Measurements from ENCODE around the gene SELENBP1. TPM values are rescaled to one million over a fixed set of nuclear protein-coding genes. Genes with fewer than 3 reads are reported as not detected.

Gene SELENBP1
- polyA plus RNA-seq, 1 of the 3 experiments (the other 2 are of a cell fraction): 0.16 TPM

GRCh38 chr1:151347523-151348246, 24.8 kb downstream of the SELENBP1 start:
- H3K9ac ChIP-seq: no peak overlapping the region
- 37% methylated on average over 12 of the region's 12 CpGs for WGBS (ENCODE audit: low lambda C conversion rate)
- POLR2A ChIA-PET: interaction anchor here (0.7 to 1.2 kb wide), 3 partner anchors 52 to 93 kb away, joined by 3 to 5 read pairs (median 4); partner anchors contain the start of genes PSMB4 and PSMD4

GRCh38 chr1:151346769-151347522, 25.6 kb downstream of the SELENBP1 start, which contains the start of gene RFX5:
TSS of gene RFX5 (minus strand) at chr1:151347252. CDS start at chr1:151346320, 932 bp downstream.
- Histone ChIP-seq H3K4me3 (ENCODE audit: low read depth in 2 of 2, low read length in 1 of 2) (peak within 1 kb of the TSS; percentile 70 to 71), H3K79me2 (ENCODE audit: insufficient read depth) (peaks cover 7% of the 10 kb centered on the region), H3K9ac (peak within 1 kb of the TSS; percentile 80), H3K27ac (ENCODE audit: low read depth in 2 of 2, low read length in 1 of 2) (peak within 1 kb of the TSS; percentile 83 to 99), H4K20me1 (ENCODE audit: insufficient read depth) (no peaks in the 10 kb centered on the region), H3F3A (replicated peaks; ENCODE audit: insufficient read depth) (no peaks in the 10 kb centered on the region), H2AFZ (ENCODE audit: low read depth) (peak within 1 kb of the TSS; percentile 85), H3K36me3 (replicated peaks in 1 of 2; ENCODE audit: control insufficient read depth in 1 of 2, insufficient read depth in 2 of 2, low read length in 1 of 2) (peaks cover 6 to 31% of the 10 kb centered on the region in 2 experiments), H3K9me3 (no peaks in the 10 kb centered on the region), H3K4me1 (ENCODE audit: control insufficient read depth in 1 of 2, insufficient read depth in 2 of 2, low read depth in 1 of 2, low read length in 1 of 2) (peaks cover 8 to 13% of the 10 kb centered on the region in 2 experiments; a peak in 2 of 4 replicates), H3K27me3 (ENCODE audit: insufficient read depth) (no peaks in the 10 kb centered on the region), H3K4me2 (peak within 1 kb of the TSS; percentile 80), H3K9me2 (no peaks in the 10 kb centered on the region)
- DNase-seq: peak; percentile 90
- WGBS (ENCODE audit: low lambda C conversion rate): 1% methylated on average over 38 of the region's 38 CpGs
- ChIA-PET POLR2A (interaction anchor here (0.7 to 1.2 kb wide), 3 partner anchors 52 to 92 kb away, joined by 3 to 5 read pairs (median 4); partner anchors contain the start of genes PSMB4 and PSMD4), CTCF (interaction anchor here (0.8 kb wide), 1 partner anchor 45 kb away, joined by 3 read pairs; no protein-coding TSS in a partner anchor)
- TF ChIP-seq IRF3 (IDR thresholded peaks at IDR 0.05; ENCODE audit: low read depth, low read length) (no peak), ELF1 (IDR thresholded peaks at IDR 0.05) (no peak), RXRA (IDR thresholded peaks at IDR 0.05; ENCODE audit: borderline replicate concordance, low read depth) (no peak; the same call in 1 of the 2 replicates), EZH2phosphoT487 (IDR thresholded peaks at IDR 0.05; ENCODE audit: borderline replicate concordance, low read depth) (no peak), FOSL2 (IDR thresholded peaks at IDR 0.05; ENCODE audit: borderline replicate concordance, low read depth) (no peak), RCOR1 (IDR thresholded peaks at IDR 0.05; ENCODE audit: low read length) (0 out of 2 replicates have a peak, but pooled peaks have one; percentile 8), NFIC (IDR thresholded peaks at IDR 0.05; ENCODE audit: borderline replicate concordance) (no peak), RFX5 (IDR thresholded peaks at IDR 0.05; ENCODE audit: low read length) (peak; percentile 98), EP300 (IDR thresholded peaks at IDR 0.05; ENCODE audit: borderline replicate concordance in 1 of 2, low read depth in 1 of 2, low read length in 1 of 2) (0 out of 4 replicates have a peak, but pooled peaks of 1 of the 2 experiments have one; percentile 8)
- TF ChIP-seq, protein P1, sequence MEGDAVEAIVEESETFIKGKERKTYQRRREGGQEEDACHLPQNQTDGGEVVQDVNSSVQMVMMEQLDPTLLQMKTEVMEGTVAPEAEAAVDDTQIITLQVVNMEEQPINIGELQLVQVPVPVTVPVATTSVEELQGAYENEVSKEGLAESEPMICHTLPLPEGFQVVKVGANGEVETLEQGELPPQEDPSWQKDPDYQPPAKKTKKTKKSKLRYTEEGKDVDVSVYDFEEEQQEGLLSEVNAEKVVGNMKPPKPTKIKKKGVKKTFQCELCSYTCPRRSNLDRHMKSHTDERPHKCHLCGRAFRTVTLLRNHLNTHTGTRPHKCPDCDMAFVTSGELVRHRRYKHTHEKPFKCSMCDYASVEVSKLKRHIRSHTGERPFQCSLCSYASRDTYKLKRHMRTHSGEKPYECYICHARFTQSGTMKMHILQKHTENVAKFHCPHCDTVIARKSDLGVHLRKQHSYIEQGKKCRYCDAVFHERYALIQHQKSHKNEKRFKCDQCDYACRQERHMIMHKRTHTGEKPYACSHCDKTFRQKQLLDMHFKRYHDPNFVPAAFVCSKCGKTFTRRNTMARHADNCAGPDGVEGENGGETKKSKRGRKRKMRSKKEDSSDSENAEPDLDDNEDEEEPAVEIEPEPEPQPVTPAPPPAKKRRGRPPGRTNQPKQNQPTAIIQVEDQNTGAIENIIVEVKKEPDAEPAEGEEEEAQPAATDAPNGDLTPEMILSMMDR (IDR thresholded peaks at IDR 0.05): no peak
- TF ChIP-seq, protein P2, sequence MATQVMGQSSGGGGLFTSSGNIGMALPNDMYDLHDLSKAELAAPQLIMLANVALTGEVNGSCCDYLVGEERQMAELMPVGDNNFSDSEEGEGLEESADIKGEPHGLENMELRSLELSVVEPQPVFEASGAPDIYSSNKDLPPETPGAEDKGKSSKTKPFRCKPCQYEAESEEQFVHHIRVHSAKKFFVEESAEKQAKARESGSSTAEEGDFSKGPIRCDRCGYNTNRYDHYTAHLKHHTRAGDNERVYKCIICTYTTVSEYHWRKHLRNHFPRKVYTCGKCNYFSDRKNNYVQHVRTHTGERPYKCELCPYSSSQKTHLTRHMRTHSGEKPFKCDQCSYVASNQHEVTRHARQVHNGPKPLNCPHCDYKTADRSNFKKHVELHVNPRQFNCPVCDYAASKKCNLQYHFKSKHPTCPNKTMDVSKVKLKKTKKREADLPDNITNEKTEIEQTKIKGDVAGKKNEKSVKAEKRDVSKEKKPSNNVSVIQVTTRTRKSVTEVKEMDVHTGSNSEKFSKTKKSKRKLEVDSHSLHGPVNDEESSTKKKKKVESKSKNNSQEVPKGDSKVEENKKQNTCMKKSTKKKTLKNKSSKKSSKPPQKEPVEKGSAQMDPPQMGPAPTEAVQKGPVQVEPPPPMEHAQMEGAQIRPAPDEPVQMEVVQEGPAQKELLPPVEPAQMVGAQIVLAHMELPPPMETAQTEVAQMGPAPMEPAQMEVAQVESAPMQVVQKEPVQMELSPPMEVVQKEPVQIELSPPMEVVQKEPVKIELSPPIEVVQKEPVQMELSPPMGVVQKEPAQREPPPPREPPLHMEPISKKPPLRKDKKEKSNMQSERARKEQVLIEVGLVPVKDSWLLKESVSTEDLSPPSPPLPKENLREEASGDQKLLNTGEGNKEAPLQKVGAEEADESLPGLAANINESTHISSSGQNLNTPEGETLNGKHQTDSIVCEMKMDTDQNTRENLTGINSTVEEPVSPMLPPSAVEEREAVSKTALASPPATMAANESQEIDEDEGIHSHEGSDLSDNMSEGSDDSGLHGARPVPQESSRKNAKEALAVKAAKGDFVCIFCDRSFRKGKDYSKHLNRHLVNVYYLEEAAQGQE (IDR thresholded peaks at IDR 0.05; ENCODE audit: low read depth, low read length): 0 out of 2 replicates have a peak, but pooled peaks have one; percentile 50

More at GRCh38 chr1:151347523-151348246, 24.8 kb downstream of the SELENBP1 start:
- DNase-seq: no peak
- Histone ChIP-seq H2AFZ (ENCODE audit: low read depth) (peak overlapping the region; percentile 85), H3K36me3 (replicated peaks in 1 of 2; ENCODE audit: control insufficient read depth in 1 of 2, insufficient read depth in 2 of 2, low read length in 1 of 2) (peaks cover 6 to 23% of the 10 kb centered on the region in 2 experiments), H3K27ac (ENCODE audit: low read depth in 2 of 2, low read length in 1 of 2) (peak overlapping the region; percentile 27 to 99; a peak in 3 of 4 replicates), H3K79me2 (ENCODE audit: insufficient read depth) (peaks cover 7% of the 10 kb centered on the region), H3K4me2 (peak overlapping the region; percentile 58), H3K4me1 (ENCODE audit: control insufficient read depth in 1 of 2, insufficient read depth in 2 of 2, low read depth in 1 of 2, low read length in 1 of 2) (peaks cover 8 to 13% of the 10 kb centered on the region in 2 experiments; a peak in 2 of 4 replicates), H3F3A (replicated peaks; ENCODE audit: insufficient read depth) (no peaks in the 10 kb centered on the region), H3K9me3 (no peaks in the 10 kb centered on the region), H4K20me1 (ENCODE audit: insufficient read depth) (no peaks in the 10 kb centered on the region), H3K9me2 (no peaks in the 10 kb centered on the region), H3K4me3 (ENCODE audit: low read depth in 2 of 2, low read length in 1 of 2) (peak overlapping the region in 1 of 2 experiments; percentile 71; a peak in 3 of 4 replicates), H3K27me3 (ENCODE audit: insufficient read depth) (no peaks in the 10 kb centered on the region)
- CTCF ChIA-PET: interaction anchor here (0.8 kb wide), 1 partner anchor 46 kb away, joined by 3 read pairs; no protein-coding TSS in a partner anchor
- TF ChIP-seq, protein P3, sequence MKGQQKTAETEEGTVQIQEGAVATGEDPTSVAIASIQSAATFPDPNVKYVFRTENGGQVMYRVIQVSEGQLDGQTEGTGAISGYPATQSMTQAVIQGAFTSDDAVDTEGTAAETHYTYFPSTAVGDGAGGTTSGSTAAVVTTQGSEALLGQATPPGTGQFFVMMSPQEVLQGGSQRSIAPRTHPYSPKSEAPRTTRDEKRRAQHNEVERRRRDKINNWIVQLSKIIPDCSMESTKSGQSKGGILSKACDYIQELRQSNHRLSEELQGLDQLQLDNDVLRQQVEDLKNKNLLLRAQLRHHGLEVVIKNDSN (IDR thresholded peaks at IDR 0.05; ENCODE audit: borderline replicate concordance, low read depth): no peak
- TF ChIP-seq JUND (IDR thresholded peaks at IDR 0.05) (no peak), SIN3A (IDR thresholded peaks at IDR 0.05; ENCODE audit: borderline replicate concordance, low read depth, low read length) (0 out of 2 replicates have a peak, but pooled peaks have one; percentile 13), TAF1 (IDR thresholded peaks at IDR 0.05; ENCODE audit: borderline replicate concordance, low read depth, low read length) (no peak), FOXJ3 (CRISPR knock-in tag; IDR thresholded peaks at IDR 0.05) (no peak), EP300 (IDR thresholded peaks at IDR 0.05; ENCODE audit: borderline replicate concordance in 1 of 2, low read depth in 1 of 2, low read length in 1 of 2) (no peak), NRF1 (IDR thresholded peaks at IDR 0.05; ENCODE audit: low read depth, low read length) (no peak)
